Inflammatory macrophage treated with lipopolysaccharide for 4 hours (primary cell): ENCODE measurements around the gene CDK6.

ENCODE experiments used
- DNase-seq: peaks from one replicate; pipeline ENCODE4 v3.0.0-alpha.2; 2020

CDK6 gene

DNA sequence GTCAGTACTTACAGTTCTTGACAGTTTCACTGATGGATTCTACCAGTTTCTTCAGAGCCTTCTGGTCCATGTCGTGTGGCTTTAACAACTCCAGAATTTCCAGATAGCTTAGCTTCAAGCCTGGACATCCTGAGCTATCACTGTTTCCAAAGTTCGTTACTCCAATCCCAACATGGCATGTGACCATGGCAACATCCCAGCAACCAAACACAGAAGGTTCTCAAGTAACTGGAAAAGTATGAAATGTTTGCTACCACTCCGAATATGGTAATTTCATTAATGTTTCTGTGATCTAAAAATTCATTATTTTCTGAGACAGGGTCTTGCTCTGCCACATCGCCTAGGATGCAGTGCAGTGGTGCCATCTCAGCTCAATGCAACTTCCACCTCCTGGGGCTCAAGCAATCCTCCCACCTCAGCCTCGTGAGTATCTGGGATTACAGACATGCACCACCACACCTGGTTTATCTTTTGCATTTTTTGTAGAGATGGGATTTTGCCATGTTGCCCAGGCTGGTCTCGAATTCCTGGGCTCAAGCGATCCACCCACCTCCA lies 278.5 kb downstream of the CDK6 start:
- DNase-seq = no peak

- DNase-seq = no peak
Observed at GRCh38 chr7:92557249-92557648, 279.1 kb downstream of the CDK6 start.
